Measurements from ENCODE around the gene CYP3A7.
"Not testable (repeated sequence)": the region's sequence is repeated elsewhere in the genome, so short reads cannot be mapped to it uniquely, and the experiment has no call there.

CYP3A7 gene

DNA sequence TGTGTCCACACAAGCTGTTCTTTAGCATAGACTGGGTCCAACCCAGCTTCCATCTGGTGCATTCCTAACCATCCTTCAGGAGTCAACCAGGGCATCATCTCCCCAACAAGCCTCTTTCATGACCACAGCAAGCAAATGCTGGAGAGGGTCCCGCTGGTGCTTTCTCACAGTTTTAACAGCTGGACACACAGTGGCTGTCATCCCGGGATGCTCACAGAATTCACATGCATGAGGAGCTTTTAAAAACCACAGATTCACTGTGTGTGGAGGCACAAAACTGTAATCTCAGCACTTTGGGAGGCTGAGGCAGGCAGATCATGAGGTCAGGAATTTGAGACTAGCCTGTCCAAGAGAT lies 6.4 kb upstream of the CYP3A7 start:
- DNase-seq (ENCODE audit: low read depth) = no peak

DNA sequence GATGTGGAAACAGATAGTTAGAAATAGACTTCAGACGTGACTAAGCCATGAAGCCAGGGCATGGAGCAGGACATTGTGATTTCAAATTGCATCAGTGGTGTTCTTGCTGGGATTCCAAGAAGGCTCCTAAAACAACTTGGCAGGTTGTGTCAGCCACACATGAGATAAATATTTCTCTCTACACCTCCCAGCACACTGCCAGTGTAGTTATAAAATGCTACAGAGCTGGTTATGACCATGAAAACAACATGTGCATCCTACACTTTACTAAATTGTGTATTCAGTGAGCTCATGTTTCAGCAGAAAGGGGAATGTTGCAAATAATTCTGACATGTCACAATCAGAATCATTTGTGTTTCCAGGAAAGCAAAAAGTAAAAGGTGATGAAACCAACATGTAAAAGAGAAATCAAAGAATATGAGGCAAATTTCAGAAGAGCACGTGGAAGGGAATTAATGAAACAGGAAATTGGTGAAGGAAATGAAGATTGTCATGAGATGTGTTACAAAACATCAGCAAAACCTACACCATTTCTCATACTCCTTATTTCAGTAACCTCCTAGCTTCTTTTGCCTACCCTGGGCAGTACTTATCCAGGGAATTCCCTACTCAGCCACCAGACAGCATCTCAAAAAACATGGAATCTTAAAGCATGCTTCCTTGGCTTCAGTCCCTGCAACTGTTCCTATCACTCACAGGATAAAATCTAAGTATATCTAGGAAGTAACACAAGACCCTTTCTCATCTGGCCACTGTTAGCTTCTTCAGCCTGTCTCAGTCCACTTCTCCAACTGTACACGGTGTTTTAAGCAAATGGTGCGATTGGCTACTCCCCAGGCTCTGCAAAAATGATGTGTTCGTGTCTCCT lies 5.8 kb upstream of the CYP3A7 start:
- no peak for DNase-seq (ENCODE audit: low read depth)

DNA sequence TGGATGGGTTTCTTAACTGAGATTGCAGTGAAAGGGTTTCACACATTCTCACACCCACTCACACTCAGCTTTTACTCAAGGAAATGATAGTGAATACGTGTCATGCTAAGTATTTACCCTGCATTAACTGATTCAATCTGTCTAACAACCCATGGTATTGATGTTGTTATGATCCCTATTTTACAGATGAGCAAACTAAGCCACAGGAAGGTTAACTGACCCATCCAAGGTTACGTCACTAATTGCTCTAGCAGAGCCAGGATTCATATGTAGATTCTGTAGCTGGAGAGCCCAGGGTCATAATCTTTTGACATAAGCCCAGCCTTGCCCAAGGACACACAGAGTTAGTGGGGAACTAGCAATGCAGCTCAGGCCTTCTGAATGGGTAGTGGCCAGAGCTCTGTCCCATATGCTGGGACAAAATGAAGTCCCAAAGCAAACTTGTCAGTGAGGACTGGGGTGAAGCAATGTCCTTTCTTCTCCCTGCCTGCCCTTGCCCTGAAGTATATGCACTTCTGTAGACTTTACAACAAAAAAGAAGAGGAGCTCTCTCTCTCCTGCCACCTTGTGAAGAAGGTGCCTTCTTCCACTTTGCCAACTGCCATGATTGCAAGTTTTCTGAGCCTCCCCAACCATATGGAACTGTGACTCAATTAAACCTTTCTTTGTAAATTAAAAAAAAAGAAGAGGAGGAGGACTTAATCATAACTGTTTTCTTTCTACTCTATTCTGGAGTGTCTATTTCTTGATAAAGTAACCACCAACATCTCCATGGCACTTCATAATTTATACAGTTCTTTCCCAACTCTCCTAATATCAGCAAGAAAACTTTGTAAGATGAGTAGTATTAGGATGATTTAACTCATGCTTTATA lies 4.9 kb upstream of the CYP3A7 start:
- no peak for DNase-seq (ENCODE audit: low read depth)

DNA sequence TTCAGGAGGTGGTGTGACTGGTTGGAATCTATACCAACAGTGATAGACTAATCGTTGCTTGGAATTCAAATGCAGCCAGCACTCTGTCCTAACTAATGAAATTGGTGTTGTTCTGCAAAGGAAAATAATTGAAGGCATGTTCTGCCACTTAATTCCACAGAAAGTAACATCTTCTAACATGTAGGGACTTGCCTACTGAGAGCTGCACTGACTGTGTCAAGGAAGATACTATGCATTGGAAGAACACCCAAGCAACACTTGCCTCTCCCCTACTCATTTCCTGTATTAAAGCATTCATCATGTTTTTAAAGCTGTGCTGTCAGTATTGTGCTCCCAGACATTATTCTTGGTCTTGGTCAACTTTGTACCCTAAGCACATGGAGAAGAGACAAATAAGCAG lies 2.7 kb upstream of the CYP3A7 start:
- DNase-seq (ENCODE audit: low read depth) = no peak

DNA sequence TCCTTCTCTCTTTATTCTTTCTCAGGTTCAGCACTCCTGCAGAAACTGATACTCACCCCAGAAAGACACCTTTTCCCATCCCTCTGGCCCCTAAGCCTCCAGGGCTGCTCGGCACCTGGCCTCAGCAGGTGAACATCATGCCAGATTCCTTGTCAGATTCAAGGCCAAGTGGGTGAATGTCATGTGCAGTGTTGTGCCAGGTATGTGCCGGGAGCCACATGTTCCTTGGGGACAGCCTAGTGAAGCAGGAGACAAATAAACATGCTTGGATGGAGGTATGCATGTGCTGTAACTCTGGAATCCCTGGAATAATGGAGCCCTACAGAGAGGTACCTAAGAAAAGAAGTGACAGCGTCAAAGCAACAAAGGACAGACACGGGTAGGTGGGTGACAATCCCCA lies 1.7 kb upstream of the CYP3A7 start:
- not testable (repeated sequence) for DNase-seq (ENCODE audit: low read depth)

DNA sequence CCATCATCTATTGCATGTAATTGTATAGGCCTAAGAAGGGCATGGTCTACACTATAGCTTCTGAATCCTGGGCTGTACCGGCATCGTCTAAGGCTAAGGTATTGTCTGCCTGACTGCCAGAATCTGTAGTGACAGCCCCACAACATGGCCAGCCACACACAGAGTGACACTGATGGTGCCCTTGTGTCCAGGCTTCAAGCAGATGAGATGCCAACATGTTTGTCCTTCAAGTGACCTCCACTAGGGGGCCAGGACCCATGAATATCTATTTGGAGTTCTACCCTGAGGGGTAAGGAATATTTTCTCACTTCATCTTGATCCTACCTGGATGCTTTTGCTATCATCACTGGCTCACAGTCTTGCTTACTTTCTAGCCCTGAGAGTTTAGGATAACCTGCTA lies 1.5 kb downstream of the CYP3A7 start:
- DNase-seq (ENCODE audit: low read depth) = no peak

DNA sequence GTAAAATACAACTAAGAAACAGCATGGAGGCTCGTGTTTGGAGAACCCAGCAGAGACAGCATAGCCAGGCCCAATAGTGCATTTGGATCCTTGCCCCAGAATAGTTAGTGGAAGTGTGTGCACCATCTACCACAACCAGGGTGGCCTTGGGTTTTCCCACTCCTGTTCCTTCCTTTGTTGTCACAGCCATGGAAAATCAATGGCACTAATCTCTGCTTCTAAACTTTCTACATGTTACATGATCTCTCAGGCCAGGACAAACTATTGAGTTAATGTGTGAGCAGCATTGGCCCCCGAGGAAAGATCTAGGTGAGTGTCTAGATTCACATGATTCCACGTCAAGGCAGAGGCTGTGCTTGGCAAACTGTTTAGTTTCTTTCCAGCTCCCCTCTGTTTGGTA lies 2.0 kb downstream of the CYP3A7 start:
- DNase-seq (ENCODE audit: low read depth) = no peak

DNA sequence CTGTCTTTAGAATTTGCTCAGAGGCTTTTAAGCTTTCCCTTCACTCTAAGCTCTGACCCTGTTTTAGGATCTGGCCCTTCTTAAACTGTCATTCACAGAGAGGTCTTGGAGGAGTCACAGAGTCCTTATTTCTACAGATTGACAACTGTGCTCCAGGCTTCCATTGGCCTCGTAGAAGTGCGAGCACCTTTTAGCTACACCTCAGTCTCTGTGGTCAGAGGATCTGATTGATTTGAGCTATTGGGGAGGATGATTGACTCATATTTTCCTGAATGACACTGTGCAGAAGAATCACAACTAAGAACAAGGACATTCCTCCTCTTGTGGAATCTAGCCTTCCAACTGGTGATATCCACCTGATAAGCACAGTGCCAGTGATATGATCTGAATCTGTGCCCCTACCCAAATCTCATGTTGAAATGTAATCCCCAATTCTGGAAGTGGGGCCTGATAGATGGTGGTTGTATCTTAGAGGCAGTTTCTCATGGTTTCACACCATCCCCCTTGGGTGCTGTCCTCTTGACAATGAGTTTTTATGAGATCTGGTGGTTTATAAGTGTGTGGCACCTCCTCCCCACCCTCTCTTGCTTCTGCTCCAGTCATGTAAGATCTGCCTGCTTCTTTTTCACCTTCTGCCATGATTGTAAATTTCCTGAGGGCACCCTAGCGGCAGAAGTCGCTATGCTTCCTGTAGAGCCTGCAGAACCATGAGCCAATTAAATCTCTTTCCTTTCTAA lies 3.2 kb downstream of the CYP3A7 start:
- DNase-seq (ENCODE audit: low read depth) = no peak

DNA sequence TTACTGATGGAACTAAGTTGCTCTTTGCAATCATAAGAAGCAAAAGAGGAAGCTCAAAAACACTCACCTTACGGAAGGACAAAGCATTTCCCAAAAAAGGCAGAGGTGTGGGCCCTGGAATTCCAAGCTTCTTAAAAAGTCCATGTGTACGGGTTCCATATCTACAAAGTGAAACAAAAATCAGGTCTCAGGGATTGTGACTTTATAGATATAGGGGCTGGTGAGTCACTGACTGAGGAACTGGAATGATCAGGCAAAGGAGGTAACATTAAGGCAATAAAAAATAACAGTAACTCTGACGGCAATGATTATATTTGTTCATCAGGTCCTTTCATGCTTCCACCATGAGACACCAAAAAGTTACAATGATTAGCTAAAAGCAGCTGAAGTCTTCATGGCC lies 4.0 kb downstream of the CYP3A7 start:
- no peak for DNase-seq (ENCODE audit: low read depth)

DNA sequence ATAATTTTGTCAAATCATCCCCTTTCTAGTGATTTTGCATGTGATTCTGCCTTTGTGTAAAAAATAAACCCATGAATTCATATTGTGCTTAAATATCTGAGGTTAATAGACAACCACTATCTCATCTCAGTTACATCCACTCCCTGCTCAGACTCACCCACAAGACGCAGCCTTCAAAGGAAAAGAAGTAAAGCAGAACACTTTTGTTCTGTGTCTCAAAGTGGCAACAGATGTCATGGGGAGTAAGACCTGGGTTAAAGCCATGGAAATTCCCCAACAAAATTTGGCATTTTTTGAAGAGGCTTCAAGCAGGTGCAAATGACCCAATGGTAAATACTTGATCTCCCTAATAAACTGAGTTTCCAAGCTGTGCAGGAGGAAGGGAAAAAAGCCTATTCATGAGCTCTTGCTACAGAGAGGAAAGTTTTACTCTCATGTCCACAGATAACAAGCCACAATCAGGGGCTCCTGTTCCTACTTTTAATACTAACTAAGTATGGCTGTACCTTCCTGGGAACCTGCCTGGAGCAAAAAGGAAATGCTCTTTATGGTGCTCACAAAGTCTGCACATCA lies 4.7 kb downstream of the CYP3A7 start:
- no peak for DNase-seq (ENCODE audit: low read depth)

DNA sequence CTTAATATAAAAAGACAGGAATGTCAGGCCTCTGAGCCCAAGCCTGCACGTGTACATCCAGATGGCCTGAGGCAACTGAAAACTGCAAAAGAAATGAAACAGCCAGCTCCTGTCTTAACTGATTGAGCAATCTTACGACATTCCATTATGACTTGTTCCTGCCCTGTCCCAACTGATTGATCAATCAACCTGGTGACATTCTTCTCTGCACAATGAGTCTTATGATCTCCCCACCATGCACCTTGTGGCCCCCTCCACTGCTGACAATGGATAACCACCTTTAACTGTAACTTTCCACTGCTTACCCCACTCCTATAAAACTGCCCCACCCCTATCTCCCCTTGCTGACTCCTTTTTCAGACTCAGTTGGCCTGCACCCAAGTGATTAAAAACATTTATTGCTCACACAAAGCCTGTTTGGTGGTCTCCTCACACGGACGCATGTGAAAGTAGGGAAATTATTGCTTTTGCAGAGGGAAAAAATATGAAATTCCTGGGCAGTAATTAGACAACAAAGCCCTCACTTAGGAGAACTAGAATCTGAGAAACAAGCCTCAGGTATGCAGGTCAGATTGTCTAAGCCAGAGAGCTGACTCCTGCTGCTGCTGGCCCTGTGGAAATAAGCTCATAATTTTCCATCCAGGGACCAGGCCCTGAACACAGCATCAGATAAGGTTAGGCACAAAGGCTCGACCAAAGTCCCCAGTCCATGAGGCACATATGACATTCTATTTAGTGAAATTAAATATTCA lies 5.3 kb downstream of the CYP3A7 start:
- DNase-seq (ENCODE audit: low read depth) = no peak

DNA sequence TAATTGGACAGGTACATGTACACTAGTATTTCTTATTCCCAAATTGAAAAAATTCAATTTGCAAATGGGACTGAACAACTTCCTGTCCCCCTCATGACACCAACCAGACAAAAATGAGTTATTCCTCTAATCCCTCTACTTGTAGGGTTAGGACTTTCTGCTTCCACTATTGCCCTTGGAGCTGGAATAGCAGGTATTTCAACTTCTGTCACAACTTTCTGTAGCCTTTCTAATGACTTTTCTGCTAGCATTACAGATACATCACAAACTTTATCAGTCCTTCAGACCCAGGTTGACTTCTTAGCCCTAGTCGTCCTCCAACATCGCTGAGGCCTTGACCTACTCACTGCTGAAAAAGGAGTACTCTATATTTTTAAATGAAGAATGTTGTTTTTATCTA lies 6.4 kb downstream of the CYP3A7 start:
- DNase-seq (ENCODE audit: low read depth) = no peak

DNA sequence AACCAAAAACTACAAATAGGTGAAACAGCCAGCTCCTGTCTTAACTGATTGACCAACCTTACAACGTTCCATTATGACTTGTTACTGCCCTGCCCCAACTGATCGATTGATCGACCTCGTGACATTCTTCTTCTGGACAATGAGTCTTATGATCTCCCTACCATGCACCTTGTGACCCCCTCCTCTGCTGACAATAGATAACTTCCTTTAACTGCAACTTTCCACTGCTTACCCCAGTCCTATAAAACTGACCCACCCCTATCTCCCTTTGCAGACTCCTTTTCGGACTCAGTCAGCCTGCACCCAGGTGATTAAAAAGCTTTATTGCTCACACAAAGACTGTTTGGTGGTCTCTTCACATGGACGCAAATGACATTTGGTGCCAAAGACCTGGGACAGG lies 11.8 kb downstream of the CYP3A7 start:
- not testable (repeated sequence) for DNase-seq (ENCODE audit: low read depth)

DNA sequence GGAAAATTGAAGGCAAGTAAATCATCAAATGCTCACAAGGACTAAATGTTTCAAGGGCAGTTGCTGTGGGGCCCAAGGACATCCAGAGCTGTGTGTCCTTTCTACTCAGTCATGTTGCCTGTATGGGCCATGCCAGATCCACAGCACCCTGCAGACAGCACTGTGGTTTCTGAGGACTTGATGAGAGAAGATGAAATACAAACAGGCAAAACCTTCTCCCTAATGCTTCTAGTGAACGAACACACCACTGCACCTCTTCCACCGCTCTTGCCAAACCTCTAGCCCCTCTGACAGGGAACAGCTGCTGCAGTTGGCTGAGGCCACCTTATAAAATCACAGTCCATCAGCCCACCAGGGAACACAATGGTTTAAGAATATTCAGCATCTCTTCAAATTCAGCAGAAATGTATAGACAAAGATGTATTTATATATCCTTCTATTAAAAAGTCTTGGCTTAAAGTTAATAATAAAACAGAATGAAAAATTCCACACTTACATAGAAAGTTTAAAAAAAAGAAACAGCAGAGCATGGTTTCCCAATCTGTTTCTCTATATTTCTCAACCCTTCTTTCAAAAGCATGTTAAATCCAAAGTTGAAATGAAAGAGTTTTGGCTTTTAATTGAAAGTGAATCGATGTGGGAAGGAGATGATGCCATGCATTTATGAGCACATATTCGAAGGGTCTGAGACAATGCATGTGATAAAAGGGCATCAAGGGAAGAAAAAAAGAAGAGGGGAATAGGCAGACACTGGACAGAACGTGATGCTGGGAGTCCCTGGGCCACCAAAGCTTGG lies 14.0 kb downstream of the CYP3A7 start:
- no peak for DNase-seq (ENCODE audit: low read depth)

DNA sequence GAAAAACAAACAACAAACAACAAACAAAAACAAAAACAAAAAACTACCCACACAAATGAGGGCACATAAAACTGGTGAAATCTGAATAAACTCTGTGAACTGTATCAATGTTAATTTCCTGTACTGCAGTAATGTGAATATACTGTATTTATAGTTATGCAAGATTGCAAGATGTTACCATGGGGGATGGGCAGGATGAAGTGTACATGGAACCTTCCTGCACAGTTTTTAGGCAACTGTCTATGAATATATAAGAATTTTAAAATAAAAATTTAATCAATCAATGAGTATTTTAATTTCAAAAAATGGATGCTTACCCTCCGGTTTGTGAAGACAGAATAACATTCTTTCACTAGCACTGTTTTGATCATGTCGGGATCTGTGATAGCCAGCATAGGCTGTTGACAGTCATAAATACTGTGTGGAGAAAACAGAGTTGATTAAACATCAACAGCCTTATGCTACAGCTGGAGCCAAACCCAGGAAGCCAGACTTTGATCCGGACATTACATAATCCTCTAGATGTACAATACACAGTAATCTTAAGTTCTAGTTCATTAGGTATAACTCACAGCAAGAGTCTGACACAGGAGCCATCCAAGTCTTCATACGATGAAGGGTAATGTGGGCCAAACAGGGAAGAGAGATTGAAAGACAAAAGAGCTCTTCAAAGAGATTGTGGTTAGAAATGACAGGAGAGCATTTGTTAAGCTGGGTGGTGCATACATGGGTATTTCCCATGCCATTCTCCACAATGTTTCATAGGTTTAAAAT lies 14.8 kb downstream of the CYP3A7 start:
- DNase-seq (ENCODE audit: low read depth) = no peak

DNA sequence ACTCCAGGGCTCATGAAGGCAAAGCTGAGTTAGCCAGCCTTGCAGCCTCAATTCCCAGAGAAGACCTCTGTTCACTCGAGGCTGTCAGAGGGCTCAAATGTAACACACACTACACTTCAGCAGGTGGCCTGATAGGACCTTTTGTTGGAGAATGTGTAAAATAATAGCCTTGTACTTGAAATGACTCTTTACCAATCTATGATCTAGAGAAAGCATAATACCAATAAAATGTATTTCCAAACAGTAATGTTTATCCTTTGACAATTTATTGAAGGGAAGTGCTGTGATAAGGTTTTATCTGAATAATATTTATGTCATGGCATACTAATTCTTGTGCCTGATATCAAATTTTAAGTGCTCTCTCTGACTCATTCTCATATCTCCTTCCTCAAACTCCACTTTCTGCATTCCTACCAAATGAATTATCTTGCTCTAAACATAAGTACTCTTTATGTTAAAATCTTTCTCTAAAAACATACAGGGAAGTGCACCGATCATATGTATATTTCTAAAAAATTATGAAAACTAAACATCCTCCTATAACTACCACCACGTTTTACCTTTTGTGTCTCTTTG lies 20.9 kb downstream of the CYP3A7 start:
- no peak for DNase-seq (ENCODE audit: low read depth)

DNA sequence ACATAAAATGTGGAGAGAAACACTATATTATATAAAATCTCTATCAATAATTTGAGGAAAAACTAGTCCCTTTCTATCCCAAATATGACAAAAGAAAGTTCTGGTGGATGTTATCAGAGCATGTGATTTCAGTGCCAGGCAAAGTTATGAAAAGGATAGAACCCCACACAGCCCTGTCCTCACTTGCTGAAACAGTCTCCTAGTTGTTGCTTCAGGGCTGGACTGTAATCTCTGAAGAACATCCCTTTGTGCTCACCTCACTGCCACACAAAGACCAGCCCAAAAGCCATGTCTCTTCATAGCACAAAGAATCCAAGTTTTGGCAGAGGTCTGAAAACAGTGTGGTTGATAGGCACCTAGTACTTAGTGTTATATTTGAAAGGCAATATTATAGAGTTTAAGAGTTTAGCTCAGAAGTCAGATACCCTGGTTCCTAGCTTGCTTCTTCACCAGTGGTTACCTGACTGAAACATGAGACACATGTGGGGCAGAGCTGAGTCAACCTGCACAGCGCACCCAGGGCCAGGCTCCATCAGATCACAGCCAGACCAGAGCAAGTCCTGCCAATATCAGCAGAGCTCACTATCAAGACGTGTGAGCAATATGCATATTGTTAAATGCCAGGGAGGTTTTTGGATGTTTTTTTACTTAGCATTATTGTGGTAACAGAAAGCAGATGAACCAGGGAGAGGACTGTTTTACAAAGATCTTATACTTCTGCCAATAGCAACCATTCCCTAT lies 25.0 kb downstream of the CYP3A7 start:
- DNase-seq (ENCODE audit: low read depth) = no peak

DNA sequence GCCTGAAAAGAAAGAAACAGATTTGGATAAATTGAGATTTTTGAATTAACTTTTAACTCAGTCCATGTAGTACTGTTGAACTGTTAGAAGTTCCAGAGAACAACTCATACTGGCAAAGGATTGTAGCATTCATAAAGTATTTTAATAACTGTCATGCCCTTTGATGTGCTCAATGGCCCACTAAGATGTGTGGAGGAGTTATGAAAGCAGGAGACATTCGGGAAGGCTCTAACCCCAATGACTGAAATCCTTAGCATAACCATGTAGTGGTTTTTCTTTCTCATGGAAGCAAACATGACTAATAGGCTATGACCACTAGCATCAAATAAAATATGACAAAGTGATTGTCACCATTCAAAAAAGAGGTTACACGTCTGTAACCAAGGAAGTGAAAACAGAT lies 25.7 kb downstream of the CYP3A7 start:
- DNase-seq (ENCODE audit: low read depth) = no peak

DNA sequence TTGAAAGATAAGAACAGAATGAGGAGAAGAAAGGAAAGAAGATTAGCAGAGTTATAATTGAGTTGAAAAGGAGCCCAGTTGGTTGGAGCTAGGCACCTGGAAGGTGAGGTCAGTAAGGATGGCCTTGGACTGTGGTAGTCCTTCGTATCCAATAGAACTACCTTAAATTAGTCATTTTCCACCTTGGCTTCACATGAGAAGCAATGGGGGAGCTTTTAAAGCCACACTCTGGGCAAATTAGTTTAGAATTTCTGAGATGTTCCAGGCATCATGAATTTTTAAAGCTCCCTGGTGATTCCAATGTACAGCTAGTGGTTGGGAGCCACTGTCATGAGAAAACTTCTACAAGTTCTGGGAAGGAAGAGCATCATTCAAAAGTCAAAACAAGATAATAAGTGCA lies 27.9 kb downstream of the CYP3A7 start:
- DNase-seq (ENCODE audit: low read depth) = no peak

All from activated T-cell treated with anti-CD3 and anti-CD28 coated beads for 1 hour (primary cell).